ENCODE measurements around the gene SLC22A23. TPM values are rescaled to one million over a fixed set of nuclear protein-coding genes. Genes with fewer than 3 reads are reported as not detected.

The SLC22A23 gene
- total and polyA plus RNA-seq, 2 experiments from 2014 or later = 6.1 to 38.3 TPM

DNA sequence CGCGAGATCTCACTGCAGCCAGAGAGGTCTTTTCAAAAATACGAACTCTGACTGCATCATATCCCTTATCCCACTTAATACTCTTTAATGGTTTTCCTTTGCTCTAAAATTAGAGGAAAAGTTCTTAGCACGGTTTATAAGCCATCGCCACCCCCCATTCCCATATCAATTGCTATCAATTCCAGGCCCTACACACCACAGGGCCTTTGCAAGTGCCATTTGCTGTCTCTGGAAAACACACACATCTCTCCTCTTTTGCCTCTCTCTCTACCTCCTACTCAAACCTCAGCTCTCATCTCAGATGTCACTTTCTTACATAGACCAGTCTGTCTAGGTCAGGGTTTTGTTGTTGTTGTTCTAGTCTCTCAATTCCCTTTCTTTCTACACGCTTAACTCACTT, 9.8 kb downstream of the SLC22A23 start:
- Histone ChIP-seq H4K20me1 (replicated peaks; ENCODE audit: insufficient read depth) (peaks cover 10% of the 10 kb centered on the region), H3K9me2 (ENCODE audit: insufficient read depth) (no peaks in the 10 kb centered on the region), H3K36me3 (ENCODE audit: insufficient read depth) (0 out of 2 replicates have a peak, but pooled peaks cover 5% of the 10 kb centered on the region), H3K4me1 (ENCODE audit: insufficient read depth) (peaks cover 41% of the 10 kb centered on the region), H3K27me3 (ENCODE audit: insufficient read depth) (no peaks in the 10 kb centered on the region), H3K4me3 (no peak overlapping the region), H3K27ac (ENCODE audit: low read depth) (no peak overlapping the region), H3F3A (replicated peaks; ENCODE audit: low read depth) (no peaks in the 10 kb centered on the region), H3K4me2 (no peak overlapping the region), H2AFZ (no peak overlapping the region), H3K79me2 (replicated peaks; ENCODE audit: insufficient read depth) (peaks cover 98% of the 10 kb centered on the region)
- DNase-seq (ENCODE audit: low spot score) (no peak), ATAC-seq (no peak)
- no peak for TF ChIP-seq ZNF331 (CRISPR knock-in tag; IDR thresholded peaks at IDR 0.05; ENCODE audit: low read depth)
- TF ChIP-seq, protein P1, sequence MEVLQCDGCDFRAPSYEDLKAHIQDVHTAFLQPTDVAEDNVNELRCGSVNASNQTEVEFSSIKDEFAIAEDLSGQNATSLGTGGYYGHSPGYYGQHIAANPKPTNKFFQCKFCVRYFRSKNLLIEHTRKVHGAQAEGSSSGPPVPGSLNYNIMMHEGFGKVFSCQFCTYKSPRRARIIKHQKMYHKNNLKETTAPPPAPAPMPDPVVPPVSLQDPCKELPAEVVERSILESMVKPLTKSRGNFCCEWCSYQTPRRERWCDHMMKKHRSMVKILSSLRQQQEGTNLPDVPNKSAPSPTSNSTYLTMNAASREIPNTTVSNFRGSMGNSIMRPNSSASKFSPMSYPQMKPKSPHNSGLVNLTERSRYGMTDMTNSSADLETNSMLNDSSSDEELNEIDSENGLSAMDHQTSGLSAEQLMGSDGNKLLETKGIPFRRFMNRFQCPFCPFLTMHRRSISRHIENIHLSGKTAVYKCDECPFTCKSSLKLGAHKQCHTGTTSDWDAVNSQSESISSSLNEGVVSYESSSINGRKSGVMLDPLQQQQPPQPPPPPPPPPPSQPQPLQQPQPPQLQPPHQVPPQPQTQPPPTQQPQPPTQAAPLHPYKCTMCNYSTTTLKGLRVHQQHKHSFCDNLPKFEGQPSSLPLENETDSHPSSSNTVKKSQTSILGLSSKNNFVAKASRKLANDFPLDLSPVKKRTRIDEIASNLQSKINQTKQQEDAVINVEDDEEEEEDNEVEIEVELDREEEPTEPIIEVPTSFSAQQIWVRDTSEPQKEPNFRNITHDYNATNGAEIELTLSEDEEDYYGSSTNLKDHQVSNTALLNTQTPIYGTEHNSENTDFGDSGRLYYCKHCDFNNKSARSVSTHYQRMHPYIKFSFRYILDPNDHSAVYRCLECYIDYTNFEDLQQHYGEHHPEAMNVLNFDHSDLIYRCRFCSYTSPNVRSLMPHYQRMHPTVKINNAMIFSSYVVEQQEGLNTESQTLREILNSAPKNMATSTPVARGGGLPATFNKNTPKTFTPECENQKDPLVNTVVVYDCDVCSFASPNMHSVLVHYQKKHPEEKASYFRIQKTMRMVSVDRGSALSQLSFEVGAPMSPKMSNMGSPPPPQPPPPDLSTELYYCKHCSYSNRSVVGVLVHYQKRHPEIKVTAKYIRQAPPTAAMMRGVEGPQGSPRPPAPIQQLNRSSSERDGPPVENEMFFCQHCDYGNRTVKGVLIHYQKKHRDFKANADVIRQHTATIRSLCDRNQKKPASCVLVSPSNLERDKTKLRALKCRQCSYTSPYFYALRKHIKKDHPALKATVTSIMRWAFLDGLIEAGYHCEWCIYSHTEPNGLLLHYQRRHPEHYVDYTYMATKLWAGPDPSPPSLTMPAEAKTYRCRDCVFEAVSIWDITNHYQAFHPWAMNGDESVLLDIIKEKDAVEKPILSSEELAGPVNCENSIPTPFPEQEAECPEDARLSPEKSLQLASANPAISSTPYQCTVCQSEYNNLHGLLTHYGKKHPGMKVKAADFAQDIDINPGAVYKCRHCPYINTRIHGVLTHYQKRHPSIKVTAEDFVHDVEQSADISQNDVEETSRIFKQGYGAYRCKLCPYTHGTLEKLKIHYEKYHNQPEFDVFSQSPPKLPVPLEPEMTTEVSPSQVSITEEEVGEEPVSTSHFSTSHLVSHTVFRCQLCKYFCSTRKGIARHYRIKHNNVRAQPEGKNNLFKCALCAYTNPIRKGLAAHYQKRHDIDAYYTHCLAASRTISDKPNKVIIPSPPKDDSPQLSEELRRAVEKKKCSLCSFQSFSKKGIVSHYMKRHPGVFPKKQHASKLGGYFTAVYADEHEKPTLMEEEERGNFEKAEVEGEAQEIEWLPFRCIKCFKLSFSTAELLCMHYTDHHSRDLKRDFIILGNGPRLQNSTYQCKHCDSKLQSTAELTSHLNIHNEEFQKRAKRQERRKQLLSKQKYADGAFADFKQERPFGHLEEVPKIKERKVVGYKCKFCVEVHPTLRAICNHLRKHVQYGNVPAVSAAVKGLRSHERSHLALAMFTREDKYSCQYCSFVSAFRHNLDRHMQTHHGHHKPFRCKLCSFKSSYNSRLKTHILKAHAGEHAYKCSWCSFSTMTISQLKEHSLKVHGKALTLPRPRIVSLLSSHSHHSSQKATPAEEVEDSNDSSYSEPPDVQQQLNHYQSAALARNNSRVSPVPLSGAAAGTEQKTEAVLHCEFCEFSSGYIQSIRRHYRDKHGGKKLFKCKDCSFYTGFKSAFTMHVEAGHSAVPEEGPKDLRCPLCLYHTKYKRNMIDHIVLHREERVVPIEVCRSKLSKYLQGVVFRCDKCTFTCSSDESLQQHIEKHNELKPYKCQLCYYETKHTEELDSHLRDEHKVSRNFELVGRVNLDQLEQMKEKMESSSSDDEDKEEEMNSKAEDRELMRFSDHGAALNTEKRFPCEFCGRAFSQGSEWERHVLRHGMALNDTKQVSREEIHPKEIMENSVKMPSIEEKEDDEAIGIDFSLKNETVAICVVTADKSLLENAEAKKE (CRISPR knock-in tag; IDR thresholded peaks at IDR 0.05) = no peak
- TF ChIP-seq EZH2phosphoT487 (IDR thresholded peaks at IDR 0.05; ENCODE audit: unreplicated experiment) = no peak
- TF ChIP-seq, protein P2, sequence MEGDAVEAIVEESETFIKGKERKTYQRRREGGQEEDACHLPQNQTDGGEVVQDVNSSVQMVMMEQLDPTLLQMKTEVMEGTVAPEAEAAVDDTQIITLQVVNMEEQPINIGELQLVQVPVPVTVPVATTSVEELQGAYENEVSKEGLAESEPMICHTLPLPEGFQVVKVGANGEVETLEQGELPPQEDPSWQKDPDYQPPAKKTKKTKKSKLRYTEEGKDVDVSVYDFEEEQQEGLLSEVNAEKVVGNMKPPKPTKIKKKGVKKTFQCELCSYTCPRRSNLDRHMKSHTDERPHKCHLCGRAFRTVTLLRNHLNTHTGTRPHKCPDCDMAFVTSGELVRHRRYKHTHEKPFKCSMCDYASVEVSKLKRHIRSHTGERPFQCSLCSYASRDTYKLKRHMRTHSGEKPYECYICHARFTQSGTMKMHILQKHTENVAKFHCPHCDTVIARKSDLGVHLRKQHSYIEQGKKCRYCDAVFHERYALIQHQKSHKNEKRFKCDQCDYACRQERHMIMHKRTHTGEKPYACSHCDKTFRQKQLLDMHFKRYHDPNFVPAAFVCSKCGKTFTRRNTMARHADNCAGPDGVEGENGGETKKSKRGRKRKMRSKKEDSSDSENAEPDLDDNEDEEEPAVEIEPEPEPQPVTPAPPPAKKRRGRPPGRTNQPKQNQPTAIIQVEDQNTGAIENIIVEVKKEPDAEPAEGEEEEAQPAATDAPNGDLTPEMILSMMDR (conservative IDR thresholded peaks at IDR 0.05; ENCODE audit: low read depth in 2 of 2) = no peak
- TF ChIP-seq, protein P3, sequence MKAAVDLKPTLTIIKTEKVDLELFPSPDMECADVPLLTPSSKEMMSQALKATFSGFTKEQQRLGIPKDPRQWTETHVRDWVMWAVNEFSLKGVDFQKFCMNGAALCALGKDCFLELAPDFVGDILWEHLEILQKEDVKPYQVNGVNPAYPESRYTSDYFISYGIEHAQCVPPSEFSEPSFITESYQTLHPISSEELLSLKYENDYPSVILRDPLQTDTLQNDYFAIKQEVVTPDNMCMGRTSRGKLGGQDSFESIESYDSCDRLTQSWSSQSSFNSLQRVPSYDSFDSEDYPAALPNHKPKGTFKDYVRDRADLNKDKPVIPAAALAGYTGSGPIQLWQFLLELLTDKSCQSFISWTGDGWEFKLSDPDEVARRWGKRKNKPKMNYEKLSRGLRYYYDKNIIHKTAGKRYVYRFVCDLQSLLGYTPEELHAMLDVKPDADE (IDR thresholded peaks at IDR 0.05) = no peak
- TF ChIP-seq, protein P4, sequence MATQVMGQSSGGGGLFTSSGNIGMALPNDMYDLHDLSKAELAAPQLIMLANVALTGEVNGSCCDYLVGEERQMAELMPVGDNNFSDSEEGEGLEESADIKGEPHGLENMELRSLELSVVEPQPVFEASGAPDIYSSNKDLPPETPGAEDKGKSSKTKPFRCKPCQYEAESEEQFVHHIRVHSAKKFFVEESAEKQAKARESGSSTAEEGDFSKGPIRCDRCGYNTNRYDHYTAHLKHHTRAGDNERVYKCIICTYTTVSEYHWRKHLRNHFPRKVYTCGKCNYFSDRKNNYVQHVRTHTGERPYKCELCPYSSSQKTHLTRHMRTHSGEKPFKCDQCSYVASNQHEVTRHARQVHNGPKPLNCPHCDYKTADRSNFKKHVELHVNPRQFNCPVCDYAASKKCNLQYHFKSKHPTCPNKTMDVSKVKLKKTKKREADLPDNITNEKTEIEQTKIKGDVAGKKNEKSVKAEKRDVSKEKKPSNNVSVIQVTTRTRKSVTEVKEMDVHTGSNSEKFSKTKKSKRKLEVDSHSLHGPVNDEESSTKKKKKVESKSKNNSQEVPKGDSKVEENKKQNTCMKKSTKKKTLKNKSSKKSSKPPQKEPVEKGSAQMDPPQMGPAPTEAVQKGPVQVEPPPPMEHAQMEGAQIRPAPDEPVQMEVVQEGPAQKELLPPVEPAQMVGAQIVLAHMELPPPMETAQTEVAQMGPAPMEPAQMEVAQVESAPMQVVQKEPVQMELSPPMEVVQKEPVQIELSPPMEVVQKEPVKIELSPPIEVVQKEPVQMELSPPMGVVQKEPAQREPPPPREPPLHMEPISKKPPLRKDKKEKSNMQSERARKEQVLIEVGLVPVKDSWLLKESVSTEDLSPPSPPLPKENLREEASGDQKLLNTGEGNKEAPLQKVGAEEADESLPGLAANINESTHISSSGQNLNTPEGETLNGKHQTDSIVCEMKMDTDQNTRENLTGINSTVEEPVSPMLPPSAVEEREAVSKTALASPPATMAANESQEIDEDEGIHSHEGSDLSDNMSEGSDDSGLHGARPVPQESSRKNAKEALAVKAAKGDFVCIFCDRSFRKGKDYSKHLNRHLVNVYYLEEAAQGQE (IDR thresholded peaks at IDR 0.05; ENCODE audit: unreplicated experiment) = no peak
- TF ChIP-seq STAT1 (IDR thresholded peaks at IDR 0.05; ENCODE audit: unreplicated experiment) = no peak
- no peak for TF ChIP-seq POLR2AphosphoS5 (IDR thresholded peaks at IDR 0.05; ENCODE audit: low read depth)
- no peak for TF ChIP-seq NANOG (IDR thresholded peaks at IDR 0.05; ENCODE audit: borderline replicate concordance)
- no peak for TF ChIP-seq CREB1 (CRISPR knock-in tag; IDR thresholded peaks at IDR 0.05; ENCODE audit: low read depth)
- no peak for TF ChIP-seq EZH2 (IDR thresholded peaks at IDR 0.05; ENCODE audit: low read depth, unreplicated experiment)
- no peak for TF ChIP-seq JUNB (IDR thresholded peaks at IDR 0.05; ENCODE audit: unreplicated experiment)
- no peak for TF ChIP-seq ZNF114 (CRISPR knock-in tag; IDR thresholded peaks at IDR 0.05)
- Mint-ChIP-seq H3K9me3 (peaks cover 5% of the 10 kb centered on the region), H3K27me3 (ENCODE audit: insufficient read depth, low read depth, poor library complexity) (peaks cover 8% of the 10 kb centered on the region), H3K36me3 (ENCODE audit: low read depth) (peaks cover 53% of the 10 kb centered on the region), H3K27ac (no peak overlapping the region), H3K4me1 (peaks cover 48% of the 10 kb centered on the region), H3K4me3 (no peak overlapping the region)
